Thyroid gland (tissue), 4 donors: Measurements from ENCODE around the gene AFM. TPM values are rescaled to one million over a fixed set of nuclear protein-coding genes. Genes with fewer than 3 reads are reported as not detected.
"Not testable (repeated sequence)": the region's sequence is repeated elsewhere in the genome, so short reads cannot be mapped to it uniquely, and the experiment has no call there.

Experiments
- DNase-seq, 2 donors: peaks; one replicate each; pipeline ENCODE4 v3.0.0-alpha.2; 2019
- H3K27ac ChIP-seq, 3 donors: fragments of 200-600 bp; sonication (generic); 1 replicate in 2 of 3; 2 replicates in 1 of 3; pipeline ENCODE4 v1.5.1; 2016 to 2019; ENCODE audit warnings: mild to moderate bottlenecking in 1 of 3, moderate library complexity in 1 of 3
- H3K27me3 ChIP-seq: fragments of 200-600 bp; sonication (generic); one replicate; pipeline ENCODE4 v1.5.1; 2019
- H3K36me3 ChIP-seq, 2 donors: fragments of 200-600 bp; sonication (generic); one replicate each; pipeline ENCODE4 v1.5.1; 2016 to 2019
- H3K4me1 ChIP-seq, 2 donors: fragments of 200-600 bp; sonication (generic); one replicate each; pipeline ENCODE4 v1.5.1; 2017 to 2019
- H3K4me3 ChIP-seq, 3 donors: fragments of 200-600 bp; sonication (generic); replicated peaks in 1 of 3; 1 replicate in 2 of 3; 2 replicates in 1 of 3; pipeline ENCODE4 v1.5.1; 2016; ENCODE audit warnings: mild to moderate bottlenecking in 1 of 3
- H3K9me3 ChIP-seq: fragments of 200-600 bp; sonication (generic); one replicate; pipeline ENCODE4 v1.5.1; 2017
- POLR2A ChIP-seq, 2 donors: fragments of 450-650 bp; IDR thresholded peaks; one replicate each; pipeline ENCODE4 v1.6.1; 2017; ENCODE audit warnings: antibody characterized with exemption in 2 of 2, mild to moderate bottlenecking in 2 of 2, moderate library complexity in 1 of 2
- WGBS, 2 donors: methylation state at CpG; one replicate each; pipeline ENCODE4 v1.1.5; 2017; 5-methylcytosine and 5-hydroxymethylcytosine counted together
- intact Hi-C: fragments of 100-400 bp; cut with DNase I; formaldehyde crosslinking; loops from one replicate; pipeline ENCODE4 v1.15.1; 2023
- small RNA-seq: library from RNA; depleted of rRNA; stranded (forward); fragments of <200 nt; gene quantifications from one replicate; pipeline ENCODE3, GENCODE V24; 2016
- total RNA-seq, 4 donors: library from RNA; depleted of rRNA; stranded (reverse); fragments of >200 nt; gene quantifications; one replicate each; pipeline ENCODE4 v1.2.3, GENCODE V29; 2016
- TF ChIP-seq, protein P1 (sequence below), 6 experiments: fragments of 200-600 bp in 3 of 6; fragments of 450-650 bp in 3 of 6; sonication (generic) in 3 of 6; IDR thresholded peaks; one replicate each; pipeline ENCODE4 v1.5.1; 2016 to 2019; ENCODE audit warnings: antibody characterized with exemption in 6 of 6, mild to moderate bottlenecking in 2 of 6, inconsistent platforms in 1 of 6, moderate library complexity in 1 of 6

Gene AFM
- total RNA-seq, 4 donors from 2014 or later, result not detected

DNA sequence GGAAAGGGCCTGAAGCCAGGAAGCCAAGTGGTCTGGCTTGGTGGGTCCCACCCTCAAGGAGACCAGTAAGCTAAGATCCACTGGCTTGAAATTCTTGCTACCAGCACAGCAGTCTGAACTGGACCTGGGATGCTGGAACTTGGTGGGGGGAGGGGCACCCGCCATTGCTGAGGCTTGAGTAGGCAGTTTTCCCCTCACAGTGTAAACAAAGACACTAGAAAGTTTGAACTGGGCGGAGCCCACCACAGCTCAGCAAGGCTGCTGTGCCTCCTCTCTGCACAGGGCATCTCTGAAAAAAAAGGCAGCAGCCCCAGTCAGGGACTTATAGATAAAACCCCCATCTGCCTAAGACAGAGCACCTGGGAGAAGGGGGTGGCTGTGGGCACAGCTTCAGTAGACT, 63.1 kb downstream of the AFM start:
- Histone ChIP-seq H3K27me3 (no peaks in the 10 kb centered on the region), H3K27ac (no peak overlapping the region), H3K4me1 (no peaks in the 10 kb centered on the region), H3K9me3 (no peaks in the 10 kb centered on the region), H3K36me3 (no peaks in the 10 kb centered on the region), H3K4me3 (no peak overlapping the region)
- WGBS, 2 donors, result 74 to 83% methylated on average over 1 to 2 of the region's 2 CpGs
- intact Hi-C loops, result no loop called here
- DNase-seq, result no peak
- TF ChIP-seq, protein P1, sequence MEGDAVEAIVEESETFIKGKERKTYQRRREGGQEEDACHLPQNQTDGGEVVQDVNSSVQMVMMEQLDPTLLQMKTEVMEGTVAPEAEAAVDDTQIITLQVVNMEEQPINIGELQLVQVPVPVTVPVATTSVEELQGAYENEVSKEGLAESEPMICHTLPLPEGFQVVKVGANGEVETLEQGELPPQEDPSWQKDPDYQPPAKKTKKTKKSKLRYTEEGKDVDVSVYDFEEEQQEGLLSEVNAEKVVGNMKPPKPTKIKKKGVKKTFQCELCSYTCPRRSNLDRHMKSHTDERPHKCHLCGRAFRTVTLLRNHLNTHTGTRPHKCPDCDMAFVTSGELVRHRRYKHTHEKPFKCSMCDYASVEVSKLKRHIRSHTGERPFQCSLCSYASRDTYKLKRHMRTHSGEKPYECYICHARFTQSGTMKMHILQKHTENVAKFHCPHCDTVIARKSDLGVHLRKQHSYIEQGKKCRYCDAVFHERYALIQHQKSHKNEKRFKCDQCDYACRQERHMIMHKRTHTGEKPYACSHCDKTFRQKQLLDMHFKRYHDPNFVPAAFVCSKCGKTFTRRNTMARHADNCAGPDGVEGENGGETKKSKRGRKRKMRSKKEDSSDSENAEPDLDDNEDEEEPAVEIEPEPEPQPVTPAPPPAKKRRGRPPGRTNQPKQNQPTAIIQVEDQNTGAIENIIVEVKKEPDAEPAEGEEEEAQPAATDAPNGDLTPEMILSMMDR (IDR thresholded peaks at IDR 0.05), result no peak
- no peak for TF ChIP-seq POLR2A (IDR thresholded peaks at IDR 0.05)

DNA sequence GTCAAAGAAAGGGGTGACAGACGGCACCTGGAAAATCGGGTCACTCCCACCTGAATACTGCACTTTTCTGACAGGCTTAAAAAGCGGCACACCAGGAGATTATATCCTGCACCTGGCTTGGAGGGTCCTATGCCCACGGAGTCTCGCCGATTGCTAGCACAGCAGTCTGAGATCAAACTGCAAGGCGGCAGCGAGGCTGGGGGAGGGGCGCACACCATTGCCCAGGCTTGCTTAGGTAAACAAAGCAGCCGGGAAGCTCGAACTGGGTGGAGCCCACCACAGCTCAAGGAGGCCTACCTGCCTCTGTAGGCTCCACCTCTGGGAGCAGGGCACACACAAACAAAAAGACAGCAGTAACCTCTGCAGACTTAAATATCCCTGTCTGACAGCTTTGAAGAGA, 69.3 kb downstream of the AFM start:
- H3K27ac ChIP-seq, H3K27me3 ChIP-seq, H3K4me1 ChIP-seq, H3K4me3 ChIP-seq, DNase-seq, intact Hi-C loops, H3K36me3 ChIP-seq, H3K9me3 ChIP-seq: not testable (repeated sequence)
- 91 to 96% methylated on average over 9 to 11 of the region's 11 CpGs for WGBS, 2 donors

Small RNAs within 50 kb of the gene (small RNA-seq; reads per million reads assigned to genes)
- not detected for gene AC074250.1

Other genes starting within 250 kb of the AFM start
- 10 to 100 TPM; 46.8 to 74.6 (median 64.2) TPM for gene ANKRD17, start 222.9 kb upstream of the AFM start, total RNA-seq
- under 1 TPM in 2 of 4 donors, not detected in 2; 0.27 to 0.56 TPM for gene ALB, start 77.5 kb upstream of the AFM start, total RNA-seq
- not detected for gene AFP, start 45.5 kb upstream of the AFM start, total RNA-seq
- 10 to 100 TPM in 1 of 4 donors, 1 to 10 TPM in 3; 2.5 to 13.1 (median 4.2) TPM for gene RASSF6, start 138.7 kb downstream of the AFM start, total RNA-seq